HFF-Myc (cell line): ENCODE results near the gene RNF39.
A peak's percentile ranks its signal among the peaks of the same experiment; 100 is the strongest.
"Not testable (repeated sequence)": the region's sequence is repeated elsewhere in the genome, so short reads cannot be mapped to it uniquely, and the experiment has no call there.

Experiments
- DNase-seq: peaks from one replicate; pipeline ENCODE4 v3.0.0-alpha.2; 2011; ENCODE audit warnings: low read depth; ENCODE audit errors: extremely low read depth
- H3K4me3 ChIP-seq: replicated peaks from 2 replicates; pipeline ENCODE4 v1.5.1; 2011; ENCODE audit warnings: low read depth, mild to moderate bottlenecking, control low read depth, low read length
- CTCF ChIP-seq: IDR thresholded peaks from 2 replicates; pipeline ENCODE4 v1.5.1; 2012; ENCODE audit warnings: mild to moderate bottlenecking, low read depth, low read length, control low read depth; ENCODE audit errors: missing control alignments

Gene RNF39

GRCh38 chr6:30075094-30075789 lies at the start of gene RNF39:
Gene RNF39, minus strand, starts transcription at chr6:30075769. Its CDS starts 184 bp downstream, at chr6:30075585.
- no peak for TF ChIP-seq CTCF
- peak within 1 kb of the TSS; percentile 18 for H3K4me3 ChIP-seq
- DNase-seq, result no peak

- TF ChIP-seq CTCF, result no peak
- H3K4me3 ChIP-seq, result no peak overlapping the region
- DNase-seq, result no peak
These were observed 46.9 kb upstream of the RNF39 start for GRCh38 chr6:30122515-30122914.

GRCh38 chr6:30121446-30122366 lies 46.1 kb upstream of the RNF39 start:
- H3K4me3 ChIP-seq, result no peak overlapping the region

GRCh38 chr6:30118691-30119090 lies 43.1 kb upstream of the RNF39 start:
- DNase-seq, H3K4me3 ChIP-seq: not testable (repeated sequence)

More at GRCh38 chr6:30121446-30122366, 46.1 kb upstream of the RNF39 start:
- no peak for DNase-seq
- no peak for TF ChIP-seq CTCF

GRCh38 chr6:30116724-30117123 lies 41.2 kb upstream of the RNF39 start:
- no peak for TF ChIP-seq CTCF
- H3K4me3 ChIP-seq, result no peak overlapping the region
- no peak for DNase-seq

- no peak for DNase-seq
- no peak overlapping the region for H3K4me3 ChIP-seq
- TF ChIP-seq CTCF, result no peak
These were observed 38.3 kb upstream of the RNF39 start for GRCh38 chr6:30113841-30114240.
